Measurements from ENCODE around the gene APPBP2. TPM values are rescaled to one million over a fixed set of nuclear protein-coding genes. Genes with fewer than 3 reads are reported as not detected.

The APPBP2 gene
- 1 to 10 TPM; 4.4 to 5.3 TPM for polyA plus RNA-seq

GRCh38 chr17:60525685-60526514, at the start of gene APPBP2:
Gene APPBP2 (minus strand): TSS chr17:60526242. CDS start chr17:60525931, 311 bp downstream.
- peak within 1 kb of the TSS; percentile 77 to 98 for H3K4me3 ChIP-seq (ENCODE audit: low read depth in 1 of 2, low read length in 2 of 2)
- WGBS, 2 donors, result 0% methylated on average over 68 of the region's 69 CpGs
- H3K27ac ChIP-seq (ENCODE audit: low read depth in 2 of 2, low read length in 1 of 2), result peak within 1 kb of the TSS; percentile 99 to 100
- H3K4me1 ChIP-seq (ENCODE audit: control insufficient read depth in 2 of 2, insufficient read depth in 2 of 2, low read length in 1 of 2), result peaks cover 0 to 3% of the 10 kb centered on the region in 2 donors
- no peaks in the 10 kb centered on the region for H3K27me3 ChIP-seq (ENCODE audit: control insufficient read depth in 1 of 2, insufficient read depth in 2 of 2, low read length in 2 of 2)
- no peaks in the 10 kb centered on the region for H3K9me3 ChIP-seq (ENCODE audit: control insufficient read depth in 2 of 2, insufficient read depth in 1 of 2, low read depth in 1 of 2, low read length in 1 of 2)
- H3K36me3 ChIP-seq (ENCODE audit: control insufficient read depth in 2 of 2, insufficient read depth in 2 of 2, low read length in 1 of 2), result no peaks in the 10 kb centered on the region

- Histone ChIP-seq H3K9me3 (ENCODE audit: control insufficient read depth in 2 of 2, insufficient read depth in 1 of 2, low read depth in 1 of 2, low read length in 1 of 2) (no peaks in the 10 kb centered on the region), H3K4me3 (ENCODE audit: low read depth in 1 of 2, low read length in 2 of 2) (no peak overlapping the region), H3K27me3 (ENCODE audit: control insufficient read depth in 1 of 2, insufficient read depth in 2 of 2, low read length in 2 of 2) (no peaks in the 10 kb centered on the region), H3K4me1 (ENCODE audit: control insufficient read depth in 2 of 2, insufficient read depth in 2 of 2, low read length in 1 of 2) (no peaks in the 10 kb centered on the region), H3K36me3 (ENCODE audit: control insufficient read depth in 2 of 2, insufficient read depth in 2 of 2, low read length in 1 of 2) (no peaks in the 10 kb centered on the region), H3K27ac (ENCODE audit: low read depth in 2 of 2, low read length in 1 of 2) (no peak overlapping the region)
- 71 to 72% methylated on average over 2 of the region's 2 CpGs for WGBS, 2 donors
These were observed 47.4 kb upstream of the APPBP2 start for GRCh38 chr17:60573236-60574051.

GRCh38 chr17:60565233-60565632, 39.2 kb upstream of the APPBP2 start:
- 91 to 93% methylated on average over 6 of the region's 6 CpGs for WGBS, 2 donors
- Histone ChIP-seq H3K27ac (ENCODE audit: low read depth in 2 of 2, low read length in 1 of 2) (no peak overlapping the region), H3K4me1 (ENCODE audit: control insufficient read depth in 2 of 2, insufficient read depth in 2 of 2, low read length in 1 of 2) (no peaks in the 10 kb centered on the region), H3K27me3 (ENCODE audit: control insufficient read depth in 1 of 2, insufficient read depth in 2 of 2, low read length in 2 of 2) (no peaks in the 10 kb centered on the region), H3K36me3 (ENCODE audit: control insufficient read depth in 2 of 2, insufficient read depth in 2 of 2, low read length in 1 of 2) (no peaks in the 10 kb centered on the region), H3K9me3 (ENCODE audit: control insufficient read depth in 2 of 2, insufficient read depth in 1 of 2, low read depth in 1 of 2, low read length in 1 of 2) (no peaks in the 10 kb centered on the region), H3K4me3 (ENCODE audit: low read depth in 1 of 2, low read length in 2 of 2) (no peak overlapping the region)

GRCh38 chr17:60563743-60564142, 37.7 kb upstream of the APPBP2 start:
- Histone ChIP-seq H3K36me3 (ENCODE audit: control insufficient read depth in 2 of 2, insufficient read depth in 2 of 2, low read length in 1 of 2) (no peaks in the 10 kb centered on the region), H3K4me1 (ENCODE audit: control insufficient read depth in 2 of 2, insufficient read depth in 2 of 2, low read length in 1 of 2) (no peaks in the 10 kb centered on the region), H3K27ac (ENCODE audit: low read depth in 2 of 2, low read length in 1 of 2) (no peak overlapping the region), H3K27me3 (ENCODE audit: control insufficient read depth in 1 of 2, insufficient read depth in 2 of 2, low read length in 2 of 2) (no peaks in the 10 kb centered on the region), H3K4me3 (ENCODE audit: low read depth in 1 of 2, low read length in 2 of 2) (no peak overlapping the region), H3K9me3 (ENCODE audit: control insufficient read depth in 2 of 2, insufficient read depth in 1 of 2, low read depth in 1 of 2, low read length in 1 of 2) (no peaks in the 10 kb centered on the region)
- WGBS, 2 donors, result 82 to 84% methylated on average over 2 of the region's 2 CpGs

GRCh38 chr17:60562421-60562820, 36.4 kb upstream of the APPBP2 start:
- Histone ChIP-seq H3K4me1 (ENCODE audit: control insufficient read depth in 2 of 2, insufficient read depth in 2 of 2, low read length in 1 of 2) (no peaks in the 10 kb centered on the region), H3K27me3 (ENCODE audit: control insufficient read depth in 1 of 2, insufficient read depth in 2 of 2, low read length in 2 of 2) (no peaks in the 10 kb centered on the region), H3K9me3 (ENCODE audit: control insufficient read depth in 2 of 2, insufficient read depth in 1 of 2, low read depth in 1 of 2, low read length in 1 of 2) (no peaks in the 10 kb centered on the region), H3K36me3 (ENCODE audit: control insufficient read depth in 2 of 2, insufficient read depth in 2 of 2, low read length in 1 of 2) (no peaks in the 10 kb centered on the region), H3K4me3 (ENCODE audit: low read depth in 1 of 2, low read length in 2 of 2) (no peak overlapping the region), H3K27ac (ENCODE audit: low read depth in 2 of 2, low read length in 1 of 2) (no peak overlapping the region)
- WGBS, 2 donors, result 66 to 73% methylated on average over 3 of the region's 3 CpGs

GRCh38 chr17:60560860-60561257, 34.8 kb upstream of the APPBP2 start:
- 85 to 86% methylated on average over 11 of the region's 11 CpGs for WGBS, 2 donors
- Histone ChIP-seq H3K9me3 (ENCODE audit: control insufficient read depth in 2 of 2, insufficient read depth in 1 of 2, low read depth in 1 of 2, low read length in 1 of 2) (no peaks in the 10 kb centered on the region), H3K27ac (ENCODE audit: low read depth in 2 of 2, low read length in 1 of 2) (no peak overlapping the region), H3K27me3 (ENCODE audit: control insufficient read depth in 1 of 2, insufficient read depth in 2 of 2, low read length in 2 of 2) (no peaks in the 10 kb centered on the region), H3K4me3 (ENCODE audit: low read depth in 1 of 2, low read length in 2 of 2) (no peak overlapping the region), H3K36me3 (ENCODE audit: control insufficient read depth in 2 of 2, insufficient read depth in 2 of 2, low read length in 1 of 2) (no peaks in the 10 kb centered on the region), H3K4me1 (ENCODE audit: control insufficient read depth in 2 of 2, insufficient read depth in 2 of 2, low read length in 1 of 2) (no peaks in the 10 kb centered on the region)

- Histone ChIP-seq H3K27ac (ENCODE audit: low read depth in 2 of 2, low read length in 1 of 2) (no peak overlapping the region), H3K36me3 (ENCODE audit: control insufficient read depth in 2 of 2, insufficient read depth in 2 of 2, low read length in 1 of 2) (no peaks in the 10 kb centered on the region), H3K27me3 (ENCODE audit: control insufficient read depth in 1 of 2, insufficient read depth in 2 of 2, low read length in 2 of 2) (no peaks in the 10 kb centered on the region), H3K4me1 (ENCODE audit: control insufficient read depth in 2 of 2, insufficient read depth in 2 of 2, low read length in 1 of 2) (no peaks in the 10 kb centered on the region), H3K9me3 (ENCODE audit: control insufficient read depth in 2 of 2, insufficient read depth in 1 of 2, low read depth in 1 of 2, low read length in 1 of 2) (no peaks in the 10 kb centered on the region), H3K4me3 (ENCODE audit: low read depth in 1 of 2, low read length in 2 of 2) (no peak overlapping the region)
- 91 to 92% methylated on average over 26 of the region's 26 CpGs for WGBS, 2 donors
These were observed 34.2 kb upstream of the APPBP2 start for GRCh38 chr17:60559995-60560859.

- no peaks in the 10 kb centered on the region for H3K4me1 ChIP-seq (ENCODE audit: control insufficient read depth in 2 of 2, insufficient read depth in 2 of 2, low read length in 1 of 2)
- no peaks in the 10 kb centered on the region for H3K27me3 ChIP-seq (ENCODE audit: control insufficient read depth in 1 of 2, insufficient read depth in 2 of 2, low read length in 2 of 2)
- H3K36me3 ChIP-seq (ENCODE audit: control insufficient read depth in 2 of 2, insufficient read depth in 2 of 2, low read length in 1 of 2), result no peaks in the 10 kb centered on the region
- H3K27ac ChIP-seq (ENCODE audit: low read depth in 2 of 2, low read length in 1 of 2), result no peak overlapping the region
- WGBS, 2 donors, result 94 to 95% methylated on average over 8 of the region's 8 CpGs
- H3K4me3 ChIP-seq (ENCODE audit: low read depth in 1 of 2, low read length in 2 of 2), result no peak overlapping the region
- H3K9me3 ChIP-seq (ENCODE audit: control insufficient read depth in 2 of 2, insufficient read depth in 1 of 2, low read depth in 1 of 2, low read length in 1 of 2), result no peaks in the 10 kb centered on the region
These were observed 33.6 kb upstream of the APPBP2 start for GRCh38 chr17:60559659-60559994.

- 48 to 73% methylated on average over 2 of the region's 2 CpGs for WGBS, 2 donors
- no peaks in the 10 kb centered on the region for H3K27me3 ChIP-seq (ENCODE audit: control insufficient read depth in 1 of 2, insufficient read depth in 2 of 2, low read length in 2 of 2)
- H3K4me1 ChIP-seq (ENCODE audit: control insufficient read depth in 2 of 2, insufficient read depth in 2 of 2, low read length in 1 of 2), result no peaks in the 10 kb centered on the region
- H3K4me3 ChIP-seq (ENCODE audit: low read depth in 1 of 2, low read length in 2 of 2), result no peak overlapping the region
- H3K27ac ChIP-seq (ENCODE audit: low read depth in 2 of 2, low read length in 1 of 2), result no peak overlapping the region
- H3K36me3 ChIP-seq (ENCODE audit: control insufficient read depth in 2 of 2, insufficient read depth in 2 of 2, low read length in 1 of 2), result no peaks in the 10 kb centered on the region
- peaks cover 0 to 3% of the 10 kb centered on the region in 2 donors for H3K9me3 ChIP-seq (ENCODE audit: control insufficient read depth in 2 of 2, insufficient read depth in 1 of 2, low read depth in 1 of 2, low read length in 1 of 2)
These were observed 31.8 kb upstream of the APPBP2 start for GRCh38 chr17:60557805-60558204.

All from esophagus (tissue), 2 donors.